Effector memory CD4-positive, alpha-beta T cell (primary cell): ENCODE data around the gene KCNMB2.
"Not testable (repeated sequence)": the region's sequence is repeated elsewhere in the genome, so short reads cannot be mapped to it uniquely, and the experiment has no call there.

Source experiments
- DNase-seq, 3 donors: peaks; one replicate each; pipeline ENCODE4 v3.0.0-alpha.2; 2020
- H3K27ac ChIP-seq: 2 replicates; pipeline ENCODE4 v1.7.0; 2013; ENCODE audit warnings: mild to moderate bottlenecking, low read length, moderate library complexity; ENCODE audit not compliant: insufficient read depth, poor library complexity, severe bottlenecking
- H3K27me3 ChIP-seq: replicated peaks from 2 replicates; pipeline ENCODE4 v1.7.0; 2013; ENCODE audit warnings: mild to moderate bottlenecking, low read length; ENCODE audit not compliant: insufficient read depth, control insufficient read depth, poor library complexity, severe bottlenecking
- H3K36me3 ChIP-seq: 2 replicates; pipeline ENCODE4 v1.7.0; 2013; ENCODE audit warnings: mild to moderate bottlenecking, low read length, moderate library complexity; ENCODE audit not compliant: control insufficient read depth, insufficient read depth
- H3K4me1 ChIP-seq: 2 replicates; pipeline ENCODE4 v1.7.0; 2013; ENCODE audit warnings: low read length, mild to moderate bottlenecking; ENCODE audit not compliant: control insufficient read depth, insufficient read depth, poor library complexity, severe bottlenecking
- H3K4me3 ChIP-seq: 2 replicates; pipeline ENCODE4 v1.7.0; 2013; ENCODE audit warnings: low read length, low read depth, mild to moderate bottlenecking; ENCODE audit not compliant: insufficient read depth, poor library complexity, severe bottlenecking
- H3K9me3 ChIP-seq: 2 replicates; pipeline ENCODE4 v1.7.0; 2013; ENCODE audit warnings: mild to moderate bottlenecking, low read length, moderate library complexity; ENCODE audit not compliant: control insufficient read depth

The KCNMB2 gene

GRCh38 chr3:178505832-178506231, 30.4 kb upstream of the KCNMB2 start:
- DNase-seq: no peak
- no peak overlapping the region for H3K27ac ChIP-seq
- no peaks in the 10 kb centered on the region for H3K27me3 ChIP-seq
- H3K4me3 ChIP-seq: no peak overlapping the region
- no peaks in the 10 kb centered on the region for H3K9me3 ChIP-seq
- no peaks in the 10 kb centered on the region for H3K4me1 ChIP-seq
- no peaks in the 10 kb centered on the region for H3K36me3 ChIP-seq

- Histone ChIP-seq H3K27ac (no peak overlapping the region), H3K9me3 (no peaks in the 10 kb centered on the region), H3K4me3 (no peak overlapping the region), H3K36me3 (no peaks in the 10 kb centered on the region), H3K27me3 (no peaks in the 10 kb centered on the region), H3K4me1 (no peaks in the 10 kb centered on the region)
- no peak for DNase-seq
Observed at GRCh38 chr3:178507507-178508442, 28.5 kb upstream of the KCNMB2 start.

GRCh38 chr3:178508443-178508825, 27.8 kb upstream of the KCNMB2 start:
- Histone ChIP-seq H3K36me3 (no peaks in the 10 kb centered on the region), H3K27ac (no peak overlapping the region), H3K4me1 (no peaks in the 10 kb centered on the region), H3K9me3 (no peaks in the 10 kb centered on the region), H3K4me3 (no peak overlapping the region), H3K27me3 (no peaks in the 10 kb centered on the region)
- DNase-seq: no peak

GRCh38 chr3:178510496-178510895, 25.7 kb upstream of the KCNMB2 start:
- H3K4me1 ChIP-seq: no peaks in the 10 kb centered on the region
- no peaks in the 10 kb centered on the region for H3K9me3 ChIP-seq
- no peak overlapping the region for H3K27ac ChIP-seq
- no peak for DNase-seq
- H3K27me3 ChIP-seq: no peaks in the 10 kb centered on the region
- no peaks in the 10 kb centered on the region for H3K36me3 ChIP-seq
- H3K4me3 ChIP-seq: no peak overlapping the region

- H3K4me3 ChIP-seq: no peak overlapping the region
- H3K27me3 ChIP-seq: no peaks in the 10 kb centered on the region
- H3K27ac ChIP-seq: no peak overlapping the region
- no peaks in the 10 kb centered on the region for H3K36me3 ChIP-seq
- no peaks in the 10 kb centered on the region for H3K4me1 ChIP-seq
- no peak for DNase-seq
- no peaks in the 10 kb centered on the region for H3K9me3 ChIP-seq
Observed at GRCh38 chr3:178512647-178513046, 23.6 kb upstream of the KCNMB2 start.

GRCh38 chr3:178513546-178514380, 22.5 kb upstream of the KCNMB2 start:
- no peaks in the 10 kb centered on the region for H3K36me3 ChIP-seq
- H3K4me1 ChIP-seq: no peaks in the 10 kb centered on the region
- H3K27me3 ChIP-seq: no peaks in the 10 kb centered on the region
- no peak for DNase-seq
- no peaks in the 10 kb centered on the region for H3K9me3 ChIP-seq
- no peak overlapping the region for H3K4me3 ChIP-seq
- no peak overlapping the region for H3K27ac ChIP-seq

- Histone ChIP-seq H3K36me3 (no peaks in the 10 kb centered on the region), H3K27ac (no peak overlapping the region), H3K9me3 (no peaks in the 10 kb centered on the region), H3K4me1 (no peaks in the 10 kb centered on the region), H3K4me3 (no peak overlapping the region), H3K27me3 (no peaks in the 10 kb centered on the region)
- no peak for DNase-seq
Observed at GRCh38 chr3:178514401-178514800, 21.8 kb upstream of the KCNMB2 start.

GRCh38 chr3:178515076-178515744, 21.0 kb upstream of the KCNMB2 start:
- H3K27ac ChIP-seq, H3K4me3 ChIP-seq, H3K9me3 ChIP-seq: not testable (repeated sequence)

GRCh38 chr3:178517665-178518334, 18.4 kb upstream of the KCNMB2 start:
- Histone ChIP-seq H3K9me3 (no peaks in the 10 kb centered on the region), H3K4me1 (no peaks in the 10 kb centered on the region), H3K27ac (no peak overlapping the region), H3K4me3 (no peak overlapping the region), H3K27me3 (no peaks in the 10 kb centered on the region), H3K36me3 (no peaks in the 10 kb centered on the region)
- DNase-seq: no peak

More at GRCh38 chr3:178515076-178515744, 21.0 kb upstream of the KCNMB2 start:
- not testable (repeated sequence) for H3K27me3 ChIP-seq, DNase-seq, H3K36me3 ChIP-seq, H3K4me1 ChIP-seq
